ENCODE data around the gene PODXL. TPM values are rescaled to one million over a fixed set of nuclear protein-coding genes. Genes with fewer than 3 reads are reported as not detected.

Gene PODXL
- total RNA-seq, 1 experiment from 2014 or later: 44.2 TPM

DNA sequence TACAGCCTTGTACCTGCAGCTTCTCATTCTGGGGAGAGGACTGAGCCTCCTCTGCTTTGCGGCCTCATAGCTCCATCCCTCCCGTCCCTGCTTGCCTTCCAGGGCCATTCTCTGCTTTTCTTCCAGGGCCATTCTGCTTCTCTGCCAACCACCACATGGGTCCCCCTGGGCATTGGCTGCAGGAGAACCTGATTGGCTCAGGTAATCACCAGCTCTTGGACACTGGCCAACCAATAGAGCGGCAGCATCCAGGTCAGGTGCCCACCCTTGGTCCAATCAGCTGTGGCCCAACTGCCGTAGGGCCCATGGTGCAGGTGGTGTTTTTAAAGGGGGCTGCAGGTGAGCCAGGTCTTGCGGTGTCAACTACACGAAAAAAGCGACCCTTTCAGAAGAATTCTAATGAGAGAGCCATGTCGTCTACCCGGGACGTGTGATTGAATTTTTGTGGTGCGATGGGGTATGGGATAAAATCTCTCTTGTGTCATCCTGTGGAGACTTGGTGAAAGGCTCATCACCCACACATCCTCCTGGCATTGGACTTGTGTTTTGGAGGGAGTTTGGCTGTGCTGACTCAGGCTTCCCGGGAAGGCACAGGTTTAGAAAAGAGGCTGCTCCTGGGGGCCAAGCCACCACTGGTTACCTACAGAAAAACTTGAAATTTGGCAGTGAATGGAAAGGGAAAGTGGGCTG, 46.0 kb upstream of the PODXL start:
- no peaks in the 10 kb centered on the region for H3K36me3 ChIP-seq (ENCODE audit: low read depth, low read length)
- TF ChIP-seq EZH2 (IDR thresholded peaks at IDR 0.05; ENCODE audit: low read length, unreplicated experiment): no peak
- TF ChIP-seq EZH2phosphoT487 (IDR thresholded peaks at IDR 0.05; ENCODE audit: borderline replicate concordance, low read length): no peak
- no peak for TF ChIP-seq CTCF (conservative IDR thresholded peaks at IDR 0.05; ENCODE audit: low read depth, low read length)
- no peak for ATAC-seq
- no peak overlapping the region for H3K4me3 ChIP-seq (ENCODE audit: low read length)
- peaks cover 26% of the 10 kb centered on the region for H3K4me1 ChIP-seq (ENCODE audit: insufficient read depth, low read length)
- intact Hi-C loops (cut with micrococcal nuclease): no loop called here
- H3K79me2 ChIP-seq (ENCODE audit: low read length): no peaks in the 10 kb centered on the region
- no peak overlapping the region for H2AFZ ChIP-seq (ENCODE audit: low read length)
- no peak overlapping the region for H3K4me2 ChIP-seq (ENCODE audit: low read length)
- POLR2A ChIA-PET (ENCODE audit: unreplicated experiment): no interaction called here
- BruUV-seq (replicated peaks): no TSS peak
- no peak overlapping the region for H3K9ac ChIP-seq (ENCODE audit: low read length)
- H3K9me2 ChIP-seq (replicated peaks; ENCODE audit: low read length): no peaks in the 10 kb centered on the region
- H3F3A ChIP-seq (ENCODE audit: low read length, unreplicated experiment): no peaks in the 10 kb centered on the region
- no peak for DNase-seq
- CTCF ChIA-PET: no interaction called here
- no peaks in the 10 kb centered on the region for H3K9me3 ChIP-seq (ENCODE audit: low read length)
- no peaks in the 10 kb centered on the region for H4K20me1 ChIP-seq (ENCODE audit: low read length)
- H3K27me3 ChIP-seq (ENCODE audit: low read length): no peaks in the 10 kb centered on the region
- no peak overlapping the region for H3K27ac ChIP-seq (ENCODE audit: low read length)

DNA sequence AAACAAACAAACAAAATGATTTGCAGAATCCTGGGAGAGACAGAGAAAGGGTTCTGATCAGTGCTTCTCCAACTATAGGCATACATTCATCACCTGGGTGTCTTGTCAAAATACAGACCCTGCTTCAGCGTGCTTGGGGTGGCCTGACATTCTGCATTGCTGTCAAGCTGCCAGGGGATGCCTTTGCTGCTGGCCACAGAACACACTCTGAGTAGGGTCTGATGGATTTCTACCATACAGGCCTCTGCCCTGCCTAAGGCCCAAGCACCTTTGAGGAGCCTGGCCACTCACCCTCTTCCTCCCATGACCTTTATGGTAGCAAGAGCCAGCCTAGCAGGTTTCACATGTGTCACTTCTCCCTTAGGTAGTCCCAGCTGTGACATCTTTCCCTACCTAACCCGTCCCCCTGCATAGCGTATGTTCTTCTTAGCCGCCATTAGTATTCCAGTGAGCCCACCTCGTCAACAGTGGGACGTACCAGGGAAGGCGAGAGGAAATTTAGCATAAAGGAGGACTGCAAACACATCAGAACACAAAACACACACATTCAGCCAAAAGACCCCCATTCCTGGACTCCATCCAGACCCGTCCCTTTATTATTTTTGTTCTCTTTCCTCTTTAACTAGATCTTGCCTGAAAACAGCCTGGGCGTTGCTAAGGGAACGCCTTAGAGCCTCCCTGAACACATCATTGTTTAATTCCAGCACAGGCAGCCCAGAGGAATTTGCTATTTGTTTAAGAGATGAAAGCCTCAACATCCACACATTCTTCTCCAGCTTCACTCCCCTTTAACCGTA, 43.9 kb upstream of the PODXL start:
- H2AFZ ChIP-seq (ENCODE audit: low read length): no peak overlapping the region

More for the DNA sequence above, 43.9 kb upstream of the PODXL start:
- Histone ChIP-seq H3K27me3 (ENCODE audit: low read length) (no peaks in the 10 kb centered on the region), H4K20me1 (ENCODE audit: low read length) (no peaks in the 10 kb centered on the region), H3F3A (ENCODE audit: low read length, unreplicated experiment) (no peaks in the 10 kb centered on the region), H3K9me2 (replicated peaks; ENCODE audit: low read length) (no peaks in the 10 kb centered on the region), H3K4me1 (ENCODE audit: insufficient read depth, low read length) (peaks cover 11% of the 10 kb centered on the region), H3K9me3 (ENCODE audit: low read length) (no peaks in the 10 kb centered on the region), H3K27ac (ENCODE audit: low read length) (no peak overlapping the region), H3K79me2 (ENCODE audit: low read length) (no peaks in the 10 kb centered on the region), H3K36me3 (ENCODE audit: low read depth, low read length) (no peaks in the 10 kb centered on the region), H3K4me2 (ENCODE audit: low read length) (no peak overlapping the region), H3K4me3 (ENCODE audit: low read length) (no peak overlapping the region), H3K9ac (ENCODE audit: low read length) (no peak overlapping the region)
- DNase-seq (no peak), ATAC-seq (peak; percentile 26; the same call in 1 of the 2 replicates)
- CTCF ChIA-PET: no interaction called here
- intact Hi-C loops (cut with micrococcal nuclease): no loop called here
- no TSS peak for BruUV-seq (replicated peaks)
- POLR2A ChIA-PET (ENCODE audit: unreplicated experiment): no interaction called here
- no peak for TF ChIP-seq EZH2 (IDR thresholded peaks at IDR 0.05; ENCODE audit: low read length, unreplicated experiment)
- TF ChIP-seq CTCF (conservative IDR thresholded peaks at IDR 0.05; ENCODE audit: low read depth, low read length): no peak
- no peak for TF ChIP-seq EZH2phosphoT487 (IDR thresholded peaks at IDR 0.05; ENCODE audit: borderline replicate concordance, low read length)
